ENCODE measurements around the gene PIEZO2.

GRCh38 chr18:10669441-10670100 is 479.8 kb downstream of the PIEZO2 start:
- no peak for TF ChIP-seq CTCF (IDR thresholded peaks at IDR 0.05; ENCODE audit: insufficient read depth, low read length, poor library complexity, severe bottlenecking)
- no peak for TF ChIP-seq EZH2phosphoT487 (conservative IDR thresholded peaks at IDR 0.05; ENCODE audit: low read length)

All from SU-DHL-6 (cell line).